GM19351 (cell line): ENCODE data around the gene THEM4.
A peak's percentile ranks its signal among the peaks of the same experiment; 100 is the strongest.
"Not testable (repeated sequence)": the region's sequence is repeated elsewhere in the genome, so short reads cannot be mapped to it uniquely, and the experiment has no call there.

Source experiments
- ATAC-seq: cut with Tn5 transposase; IDR thresholded peaks from one replicate; pipeline ENCODE4 v1.9.1; 2021; ENCODE audit warnings: mild to moderate bottlenecking, moderate library complexity; ENCODE audit not compliant: unreplicated experiment

THEM4 gene

DNA sequence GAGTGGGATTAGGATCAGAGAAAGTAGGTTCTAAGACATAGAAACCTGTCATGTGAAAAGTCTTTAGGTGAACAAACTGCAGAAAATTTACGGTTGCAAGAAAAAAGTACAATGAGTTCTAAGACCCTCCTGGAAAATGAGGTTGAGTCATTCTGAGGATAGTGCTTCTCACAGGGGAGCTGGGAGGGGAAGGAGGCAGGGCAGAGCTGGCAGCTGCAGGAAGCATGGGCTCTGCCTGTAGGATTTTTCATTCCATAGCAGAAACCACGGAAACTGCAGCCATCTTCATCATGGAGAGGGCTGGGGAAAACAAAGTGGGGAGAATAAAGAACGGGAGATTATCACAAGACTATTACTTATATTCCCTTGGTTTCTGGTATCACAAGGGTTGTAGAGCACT is 25.8 kb upstream of the THEM4 start:
- ATAC-seq = no peak

DNA sequence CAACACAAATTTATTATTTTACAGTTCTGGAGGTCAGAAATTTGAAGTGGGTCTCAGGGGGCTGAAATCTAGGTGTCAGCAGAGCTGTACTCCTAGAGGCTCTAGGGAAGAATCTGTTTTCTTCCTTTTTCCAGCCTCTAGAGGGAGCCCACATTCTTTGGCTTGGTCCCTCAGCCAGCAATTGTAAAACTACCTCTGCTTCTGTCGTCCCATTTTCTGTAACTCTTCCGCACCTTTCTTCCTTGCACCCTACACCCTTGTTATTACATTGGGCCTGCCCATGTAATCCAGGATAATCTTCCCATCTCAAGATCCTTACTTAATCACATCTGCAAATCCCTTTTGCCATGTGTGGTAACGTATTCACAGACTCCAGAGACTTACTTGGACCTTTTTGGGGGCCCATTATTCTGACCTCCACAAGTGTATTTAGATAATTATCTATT is 24.8 kb upstream of the THEM4 start:
- ATAC-seq = no peak

DNA sequence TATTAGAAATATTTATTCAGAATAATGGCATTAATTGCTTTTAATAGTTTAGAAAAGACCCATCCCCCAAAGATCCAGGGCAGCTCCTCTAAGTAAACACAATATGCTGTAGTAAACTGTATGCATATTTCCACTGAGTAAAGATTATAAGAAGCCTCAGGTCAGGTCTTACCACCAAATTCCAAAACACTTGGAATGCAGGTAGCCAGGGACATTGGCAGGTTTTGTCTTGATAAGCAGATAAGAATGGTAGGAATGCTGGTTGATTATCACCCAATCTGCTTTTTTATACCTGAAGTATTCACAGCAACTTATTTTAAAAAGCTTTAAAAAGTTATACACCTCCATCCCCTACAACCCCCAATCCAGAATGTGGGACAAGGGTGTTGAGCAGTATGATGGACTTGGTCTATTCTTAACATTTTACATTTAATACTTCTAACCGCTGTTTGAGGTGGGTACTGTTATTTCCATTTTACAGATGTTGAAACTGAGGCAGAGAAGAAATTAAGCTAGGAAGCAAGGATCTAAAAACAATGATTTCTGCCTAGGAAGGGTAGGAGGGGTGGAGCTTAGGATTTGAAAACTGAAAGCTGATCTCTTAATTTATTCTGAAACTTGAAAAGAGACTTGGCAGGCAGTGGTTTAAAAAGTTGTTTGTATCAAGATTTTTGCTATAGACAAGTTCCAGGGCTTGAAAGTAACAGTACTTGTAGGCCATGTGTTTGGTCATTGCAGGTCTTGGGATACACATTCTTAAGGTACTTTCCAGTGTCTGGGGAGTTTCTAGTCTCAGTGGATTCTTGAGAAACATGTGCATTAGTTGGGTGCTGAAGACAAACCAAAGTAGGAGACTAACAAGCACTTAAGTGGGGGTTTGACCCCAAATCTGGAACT is 15.6 kb upstream of the THEM4 start:
- ATAC-seq = peak; percentile 42

- ATAC-seq = no peak
Observed at GRCh38 chr1:151923422-151923821, 14.1 kb upstream of the THEM4 start.

DNA sequence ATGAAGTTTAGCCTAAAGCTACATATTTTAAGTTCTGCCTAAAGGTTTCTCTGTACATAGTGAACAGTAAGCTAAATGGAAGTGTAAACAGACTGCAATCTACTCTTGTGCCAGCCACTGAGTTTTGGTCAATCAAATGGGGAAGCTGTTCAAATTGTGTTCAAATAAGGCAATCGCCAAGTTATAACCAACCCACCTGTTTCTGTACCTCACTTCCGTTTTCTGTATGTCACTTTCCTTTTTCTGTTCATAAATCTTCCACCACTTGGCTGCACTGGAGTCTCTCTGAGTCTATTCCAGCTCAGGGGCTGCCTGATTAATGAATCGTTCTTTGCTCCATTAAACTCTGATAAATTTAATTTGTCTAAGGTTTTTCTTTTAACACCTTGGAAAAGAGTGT is 10.8 kb upstream of the THEM4 start:
- ATAC-seq = no peak

GRCh38 chr1:151918819-151919610 is 9.7 kb upstream of the THEM4 start:
- no peak for ATAC-seq

- ATAC-seq = no peak
Observed at GRCh38 chr1:151918156-151918555, 8.8 kb upstream of the THEM4 start.

GRCh38 chr1:151916726-151917370 is 7.5 kb upstream of the THEM4 start:
- no peak for ATAC-seq

DNA sequence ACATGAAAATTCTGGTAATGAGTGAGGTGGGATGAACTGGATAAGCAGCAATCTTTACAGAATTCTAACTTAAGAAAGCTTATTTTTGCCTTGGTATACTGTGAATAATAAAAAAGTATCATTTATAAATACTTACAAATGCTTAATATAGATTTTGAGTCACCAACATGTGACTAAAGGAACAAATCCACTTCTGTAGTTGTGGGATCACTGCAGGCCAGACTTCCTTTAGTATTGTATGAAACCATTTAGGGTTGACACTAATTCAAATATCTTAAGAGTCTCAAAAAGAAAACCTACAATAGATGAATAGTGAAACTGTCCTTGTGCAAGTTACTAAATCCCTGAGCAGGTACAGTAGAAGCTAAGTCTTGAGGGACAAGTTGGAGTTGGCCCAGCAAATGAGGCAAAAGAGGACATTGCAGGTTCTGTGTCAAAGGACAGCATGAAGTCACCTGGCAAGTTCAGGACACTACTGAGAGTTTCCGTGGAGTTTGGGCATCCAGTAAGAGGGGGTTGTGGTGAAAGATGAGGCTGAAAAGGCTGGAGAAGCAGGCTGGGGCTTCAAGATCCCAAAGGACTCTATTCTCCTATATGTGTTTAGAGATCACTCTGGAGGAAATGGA is 5.9 kb upstream of the THEM4 start:
- ATAC-seq = no peak

GRCh38 chr1:151914076-151914475 is 4.8 kb upstream of the THEM4 start:
- no peak for ATAC-seq

DNA sequence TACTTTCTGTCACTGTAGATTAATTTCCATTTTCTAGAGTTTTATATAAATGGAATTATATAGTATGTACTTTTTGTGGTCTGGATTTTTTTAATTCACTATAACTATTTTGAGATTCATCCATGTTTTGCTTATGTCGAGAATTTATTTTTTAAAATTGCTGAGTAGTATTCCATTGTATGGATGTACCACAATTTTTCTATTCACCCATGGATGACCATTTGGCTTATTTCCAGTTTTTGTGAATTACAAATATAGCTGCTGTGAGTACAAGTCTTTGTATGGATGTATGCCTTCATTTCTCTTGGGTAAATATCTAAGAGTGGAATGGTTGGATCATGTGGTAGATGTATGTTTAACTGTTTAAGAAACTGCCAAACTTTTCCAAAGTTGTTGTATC is 3.7 kb upstream of the THEM4 start:
- ATAC-seq = no peak

DNA sequence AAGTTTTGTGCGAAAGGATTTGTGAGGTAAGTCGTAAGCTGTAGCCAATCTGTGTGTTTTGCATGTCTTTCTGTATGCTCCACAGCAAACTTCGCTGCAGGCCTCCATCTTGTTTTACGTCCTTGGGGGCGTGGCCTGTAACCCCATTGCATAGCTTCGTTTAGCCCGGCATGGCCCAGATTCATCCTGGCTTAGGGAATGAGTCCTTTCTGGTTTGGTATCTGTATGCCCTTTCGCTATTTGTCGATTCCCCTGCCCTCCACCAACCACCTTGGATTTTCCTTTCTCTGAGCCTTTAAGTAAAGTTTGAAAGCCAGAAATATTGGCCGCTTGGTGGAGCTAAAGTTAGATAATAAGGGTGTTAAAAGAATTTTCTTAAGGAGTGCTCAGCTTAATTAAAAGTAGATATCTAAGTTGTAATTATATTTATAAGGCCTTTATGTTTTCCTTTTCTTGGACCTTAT is 1.1 kb downstream of the THEM4 start:
- ATAC-seq = no peak

DNA sequence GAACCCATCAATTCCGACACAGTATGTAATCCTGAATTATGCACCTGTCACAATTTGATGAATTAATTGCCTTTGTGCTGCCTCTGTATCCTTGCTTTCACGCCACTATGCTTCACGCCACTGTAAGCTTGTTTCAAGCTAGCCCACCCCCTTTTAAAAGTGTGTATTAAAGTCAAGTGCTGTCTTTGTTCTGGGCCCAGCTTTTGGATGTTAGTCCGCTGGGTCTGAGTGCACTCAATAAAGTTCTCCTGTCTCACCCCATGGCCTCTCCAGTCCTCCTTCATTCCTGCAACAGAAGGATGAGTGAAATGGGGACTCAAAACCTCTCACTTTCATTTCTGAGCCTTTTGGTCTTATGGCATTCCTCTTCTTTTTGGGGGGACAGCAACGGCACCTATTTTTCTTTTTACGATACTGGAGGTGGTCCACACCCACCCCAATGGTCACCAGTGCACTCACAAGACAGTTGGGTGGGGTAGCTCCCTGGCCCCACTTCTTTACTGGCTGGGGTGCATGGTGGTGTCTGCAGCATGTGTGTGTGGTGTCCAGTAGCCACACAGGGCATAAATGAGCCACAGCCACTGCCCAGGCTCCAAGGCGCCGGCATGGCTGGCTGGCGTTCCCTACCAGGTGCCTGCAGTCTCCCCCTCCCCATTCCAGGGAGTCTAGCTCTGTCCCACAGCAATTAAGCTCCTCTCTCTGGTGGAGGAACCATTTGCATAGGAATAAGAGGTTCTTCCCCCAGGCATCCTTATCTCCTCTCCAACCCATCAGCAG is 1.8 kb downstream of the THEM4 start:
- ATAC-seq = no peak

DNA sequence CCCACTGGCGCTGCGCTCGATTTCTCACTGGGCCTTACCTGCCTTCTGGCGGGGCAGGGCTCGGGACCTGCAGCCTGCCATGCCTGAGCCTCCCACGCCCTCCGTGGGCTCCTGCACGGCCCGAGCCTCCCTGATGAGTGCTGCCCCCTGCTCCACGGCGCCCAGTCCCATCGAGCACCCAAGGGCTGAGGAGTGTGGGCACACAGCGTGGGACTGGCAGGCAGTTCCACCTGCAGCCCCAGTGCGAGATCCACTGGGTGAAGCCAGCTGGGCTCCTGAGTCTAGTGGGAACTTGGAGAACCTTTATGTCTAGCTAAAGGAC is 3.0 kb downstream of the THEM4 start:
- not testable (repeated sequence) for ATAC-seq

- ATAC-seq = not testable (repeated sequence)
Observed at GRCh38 chr1:151905443-151906323, 3.6 kb downstream of the THEM4 start.

DNA sequence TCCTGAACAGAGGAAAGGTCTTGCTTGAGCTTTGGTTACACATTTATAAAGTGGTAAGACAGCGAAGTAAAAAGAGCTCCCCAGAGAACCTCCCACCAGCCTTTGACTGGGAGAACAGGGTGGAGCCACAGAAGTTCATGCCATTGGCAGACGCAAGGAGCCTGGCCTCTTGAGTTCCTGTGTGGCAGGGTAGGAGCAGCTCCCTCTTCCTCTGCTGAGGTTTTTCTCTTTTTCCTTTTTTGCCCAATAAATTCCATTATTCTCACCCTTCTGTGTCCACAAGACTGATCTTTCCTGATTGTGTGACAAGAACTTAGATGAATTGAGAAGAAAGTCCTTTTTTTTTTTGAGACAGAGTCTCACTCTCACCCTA is 4.3 kb downstream of the THEM4 start:
- ATAC-seq = no peak

GRCh38 chr1:151902858-151903257 is 6.5 kb downstream of the THEM4 start:
- no peak for ATAC-seq

DNA sequence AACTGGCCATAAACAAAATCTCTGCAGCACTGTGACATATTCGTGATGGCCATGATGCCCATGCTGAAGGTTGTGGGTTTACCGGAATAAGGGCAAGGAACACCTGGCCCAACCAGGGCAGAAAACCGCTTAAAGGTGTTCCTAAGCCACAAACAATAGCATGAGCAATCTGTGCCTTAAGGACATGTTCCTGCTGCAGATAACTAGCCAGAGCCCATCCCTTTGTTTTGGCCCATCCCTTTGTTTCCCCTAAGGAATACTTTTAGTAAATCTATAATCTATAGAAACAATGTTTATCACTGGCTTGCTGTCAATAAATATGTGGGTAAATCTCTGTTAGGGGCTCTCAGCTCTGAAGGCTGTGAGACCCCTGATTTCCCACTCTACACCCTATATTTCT is 8.5 kb downstream of the THEM4 start:
- not testable (repeated sequence) for ATAC-seq

DNA sequence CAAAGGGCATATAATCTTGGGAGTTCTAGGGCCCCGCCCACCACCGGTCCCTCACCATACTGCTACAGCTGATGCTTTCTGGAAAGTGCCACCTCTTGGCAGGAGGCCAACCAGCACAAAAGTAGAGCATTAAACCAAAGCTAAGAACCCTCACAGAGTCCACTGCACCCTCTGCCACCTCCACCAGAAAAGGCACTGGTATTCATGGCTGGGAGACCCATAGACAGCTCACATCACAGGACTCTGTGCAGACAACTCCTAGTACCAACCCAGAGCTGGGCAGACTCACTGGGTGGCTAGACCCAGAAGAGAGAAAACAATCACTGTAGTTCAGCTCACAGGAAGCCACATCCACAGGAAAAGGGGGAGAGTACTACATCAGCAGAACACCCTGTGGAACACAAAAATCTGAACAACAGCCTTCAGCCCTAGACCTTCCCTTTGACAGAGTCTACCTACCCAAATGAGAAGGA is 10.8 kb downstream of the THEM4 start:
- no peak for ATAC-seq
